ENCODE data around the gene BDP1. TPM values are rescaled to one million over a fixed set of nuclear protein-coding genes. Genes with fewer than 3 reads are reported as not detected.

The BDP1 gene
- total RNA-seq, 4 donors from 2014 or later: 8.1 to 19.4 (median 14.2) TPM

DNA sequence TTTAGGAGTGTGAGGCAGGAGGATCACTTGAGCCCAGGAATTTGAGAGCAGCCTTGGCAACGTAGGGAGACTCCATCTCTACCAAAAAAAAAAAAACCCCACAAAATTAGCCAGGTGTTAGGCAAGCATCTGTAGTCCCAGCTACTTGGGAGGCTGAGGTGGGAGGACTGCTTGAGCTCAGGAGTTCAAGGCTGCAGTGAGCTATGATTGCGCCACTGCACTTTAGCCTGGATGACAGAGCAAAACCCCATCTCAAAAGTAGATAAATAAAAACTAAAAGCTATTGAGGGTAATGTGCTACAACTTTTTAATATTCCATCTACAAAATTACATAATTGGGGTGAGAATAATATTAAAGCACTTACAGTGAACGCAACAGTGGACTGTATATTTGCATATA, 5.9 kb downstream of the BDP1 start:
- H3K9me3 ChIP-seq: no peaks in the 10 kb centered on the region
- no peak overlapping the region for H3K4me3 ChIP-seq
- no peak overlapping the region for H3K27ac ChIP-seq
- no peak for TF ChIP-seq CTCF (IDR thresholded peaks at IDR 0.05 in 4 of 5, conservative IDR thresholded peaks at IDR 0.05 in 1 of 5)
- TF ChIP-seq POLR2A (IDR thresholded peaks at IDR 0.05): no peak
- DNase-seq (no peak), ATAC-seq (no peak)
- in situ Hi-C loops (cut with MboI; ENCODE audit: low sequenced_read_pairs in 4 of 4) (loop anchor here in 1 of 4 donors (10.0 to 25.0 kb wide), 2 partner anchors 53 to 301 kb away; no protein-coding TSS in a partner anchor), intact Hi-C loops (cut with DNase I; ENCODE audit: low total_unique reads) (no loop called here)
- peaks cover 0 to 76% of the 10 kb centered on the region in 2 donors for H3K36me3 ChIP-seq
- H3K27me3 ChIP-seq: no peaks in the 10 kb centered on the region
- H3K4me1 ChIP-seq: peaks cover 15 to 16% of the 10 kb centered on the region in 2 donors

DNA sequence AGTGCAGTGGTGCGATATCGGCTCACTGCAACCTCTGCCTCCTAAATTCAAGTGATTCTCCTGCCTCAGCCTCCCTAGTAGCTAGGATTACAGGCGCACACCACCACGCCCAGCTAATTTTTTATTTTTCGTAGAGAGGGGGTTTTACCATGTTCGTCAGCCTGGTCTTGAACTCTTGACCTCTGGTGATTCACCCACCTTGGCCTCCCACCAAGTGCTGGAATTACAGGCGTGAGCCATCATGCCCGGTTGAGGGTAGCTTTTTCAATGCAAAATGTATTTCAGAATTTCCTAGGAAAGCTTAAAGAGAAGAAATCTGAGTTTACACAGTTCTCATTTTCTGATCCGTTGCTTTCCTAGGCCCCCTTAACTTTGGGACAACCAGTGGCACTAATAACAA, 15.7 kb downstream of the BDP1 start:
- no peak overlapping the region for H3K27ac ChIP-seq
- intact Hi-C loops (cut with DNase I; ENCODE audit: low total_unique reads) (no loop called here), in situ Hi-C loops (cut with MboI; ENCODE audit: low sequenced_read_pairs in 4 of 4) (loop anchor here in 1 of 4 donors (25.0 kb wide), 1 partner anchor 291 kb away; no protein-coding TSS in a partner anchor)
- no peak for TF ChIP-seq POLR2A (IDR thresholded peaks at IDR 0.05)
- no peak for TF ChIP-seq CTCF (IDR thresholded peaks at IDR 0.05 in 4 of 5, conservative IDR thresholded peaks at IDR 0.05 in 1 of 5)
- no peak overlapping the region for H3K4me3 ChIP-seq
- ATAC-seq (no peak), DNase-seq (no peak)
- peaks cover 0 to 68% of the 10 kb centered on the region in 2 donors for H3K36me3 ChIP-seq
- no peaks in the 10 kb centered on the region for H3K9me3 ChIP-seq
- H3K27me3 ChIP-seq: no peaks in the 10 kb centered on the region
- H3K4me1 ChIP-seq: no peaks in the 10 kb centered on the region

DNA sequence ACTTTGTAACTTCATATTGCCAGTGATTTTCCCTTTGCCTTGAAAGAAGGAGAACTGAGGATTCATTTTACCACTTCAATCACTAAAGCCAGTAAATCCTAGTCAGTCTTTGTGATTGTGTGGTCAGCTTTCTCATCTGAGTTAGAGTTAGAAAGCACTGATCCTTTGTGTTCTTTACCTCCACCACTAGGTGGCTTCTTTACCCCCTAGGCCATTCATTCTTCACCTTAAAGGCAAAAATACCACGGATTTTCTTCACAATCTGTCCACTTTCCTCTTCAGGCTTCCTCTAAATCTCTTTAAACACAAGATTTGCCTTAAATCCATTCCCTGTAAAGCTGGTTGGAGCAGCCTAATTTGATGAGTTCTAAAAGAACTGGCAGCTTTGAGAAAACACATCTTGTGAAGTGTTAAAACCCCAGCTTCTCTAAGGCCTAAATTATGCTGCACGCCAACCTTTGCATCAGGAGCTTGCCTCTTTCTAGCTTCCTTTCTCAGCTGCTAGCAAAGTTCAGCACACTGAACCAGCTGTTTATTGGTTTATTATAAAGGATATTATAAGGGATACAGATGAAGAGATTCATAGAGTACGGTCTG, 20.4 kb downstream of the BDP1 start:
- no peaks in the 10 kb centered on the region for H3K4me1 ChIP-seq
- TF ChIP-seq POLR2A (IDR thresholded peaks at IDR 0.05) (no peak), CTCF (IDR thresholded peaks at IDR 0.05 in 4 of 5, conservative IDR thresholded peaks at IDR 0.05 in 1 of 5) (peak in 1 of 5 experiments; percentile 29)
- intact Hi-C loops (cut with DNase I; ENCODE audit: low total_unique reads) (no loop called here), in situ Hi-C loops (cut with MboI; ENCODE audit: low sequenced_read_pairs in 4 of 4) (no loop called here)
- no peaks in the 10 kb centered on the region for H3K9me3 ChIP-seq
- no peak overlapping the region for H3K4me3 ChIP-seq
- DNase-seq: no peak
- H3K36me3 ChIP-seq: peaks cover 0 to 47% of the 10 kb centered on the region in 2 donors
- no peak overlapping the region for H3K27ac ChIP-seq
- no peaks in the 10 kb centered on the region for H3K27me3 ChIP-seq
- no peak for ATAC-seq

DNA sequence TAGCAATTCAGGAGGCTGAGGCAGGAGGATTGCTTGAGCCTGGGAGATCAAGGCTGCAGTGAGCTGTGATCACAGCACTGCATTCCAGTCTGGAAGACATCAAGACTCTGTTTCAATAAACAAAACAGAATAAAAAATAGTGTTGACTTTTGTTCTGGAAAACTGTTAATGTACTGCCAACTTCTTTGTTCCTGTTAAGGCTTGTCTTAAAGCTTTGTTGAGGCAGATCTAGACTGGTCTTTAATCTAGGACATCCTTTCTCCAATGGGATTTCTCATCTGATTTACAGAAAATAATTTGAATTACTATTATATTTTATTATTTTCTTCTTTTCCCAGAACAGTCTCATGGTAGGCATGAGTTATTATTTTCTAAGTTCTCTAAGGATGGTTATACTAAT, 26.0 kb downstream of the BDP1 start:
- TF ChIP-seq CTCF (IDR thresholded peaks at IDR 0.05 in 4 of 5, conservative IDR thresholded peaks at IDR 0.05 in 1 of 5) (no peak), POLR2A (IDR thresholded peaks at IDR 0.05) (no peak)
- Histone ChIP-seq H3K27me3 (no peaks in the 10 kb centered on the region), H3K4me1 (peaks cover 0 to 8% of the 10 kb centered on the region in 2 donors), H3K36me3 (peaks cover 0 to 43% of the 10 kb centered on the region in 2 donors), H3K9me3 (no peaks in the 10 kb centered on the region), H3K27ac (no peak overlapping the region), H3K4me3 (no peak overlapping the region)
- intact Hi-C loops (cut with DNase I; ENCODE audit: low total_unique reads): no loop called here
- ATAC-seq (no peak), DNase-seq (no peak)
- in situ Hi-C loops (cut with MboI; ENCODE audit: low sequenced_read_pairs in 4 of 4): no loop called here

DNA sequence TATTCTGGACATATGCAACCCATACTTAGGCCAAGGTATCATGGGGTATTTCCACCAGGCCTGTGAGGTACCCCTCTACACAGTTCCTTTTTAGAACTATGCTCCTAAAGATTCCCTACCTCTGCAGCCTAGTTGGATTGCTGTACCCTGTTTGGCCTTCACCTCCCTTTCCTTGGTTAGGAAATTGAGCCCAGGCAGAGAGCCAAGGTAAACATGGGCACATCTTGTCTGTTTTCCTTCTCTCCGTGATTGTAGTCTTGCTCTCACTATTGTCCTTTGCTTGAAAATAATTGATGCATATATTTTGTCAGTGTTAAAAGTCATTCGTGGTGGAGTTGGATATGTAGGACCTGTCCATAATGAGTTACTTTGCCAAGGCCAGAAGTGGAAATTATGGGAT, 26.7 kb downstream of the BDP1 start:
- in situ Hi-C loops (cut with MboI; ENCODE audit: low sequenced_read_pairs in 4 of 4) (no loop called here), intact Hi-C loops (cut with DNase I; ENCODE audit: low total_unique reads) (no loop called here)
- no peaks in the 10 kb centered on the region for H3K27me3 ChIP-seq
- no peaks in the 10 kb centered on the region for H3K9me3 ChIP-seq
- DNase-seq (no peak), ATAC-seq (no peak)
- no peak for TF ChIP-seq CTCF (IDR thresholded peaks at IDR 0.05 in 4 of 5, conservative IDR thresholded peaks at IDR 0.05 in 1 of 5)
- no peak for TF ChIP-seq POLR2A (IDR thresholded peaks at IDR 0.05)
- H3K36me3 ChIP-seq: peaks cover 0 to 44% of the 10 kb centered on the region in 2 donors
- no peak overlapping the region for H3K4me3 ChIP-seq
- H3K4me1 ChIP-seq: peaks cover 0 to 8% of the 10 kb centered on the region in 2 donors
- no peak overlapping the region for H3K27ac ChIP-seq
